ENCODE data around the gene VWA1. TPM values are rescaled to one million over a fixed set of nuclear protein-coding genes. Genes with fewer than 3 reads are reported as not detected.
"Not testable (repeated sequence)": the region's sequence is repeated elsewhere in the genome, so short reads cannot be mapped to it uniquely, and the experiment has no call there.

Gene VWA1
- polyA plus RNA-seq, 1 donor, result 92.3 TPM

- not testable (repeated sequence) for DNase-seq; H3K9me3 ChIP-seq (ENCODE audit: control insufficient read depth, low read depth, low read length); H3K27me3 ChIP-seq (ENCODE audit: control insufficient read depth, insufficient read depth, low read length); H3K4me3 ChIP-seq (ENCODE audit: low read length); H3K27ac ChIP-seq (ENCODE audit: low read length)
- Histone ChIP-seq H3K36me3 (ENCODE audit: control insufficient read depth, insufficient read depth, low read length) (peaks cover 42% of the 10 kb centered on the region), H3K4me1 (ENCODE audit: control insufficient read depth, insufficient read depth, low read length) (peaks cover 29% of the 10 kb centered on the region)
- WGBS (ENCODE audit: insufficient coverage, low lambda C conversion rate), result no CpG with 5 or more reads among the region's 9 CpGs
These were observed 32.5 kb upstream of the VWA1 start for GRCh38 chr1:1402901-1403392.

- Histone ChIP-seq H3K36me3 (ENCODE audit: control insufficient read depth, insufficient read depth, low read length) (peaks cover 42% of the 10 kb centered on the region), H3K4me1 (ENCODE audit: control insufficient read depth, insufficient read depth, low read length) (peaks cover 25% of the 10 kb centered on the region), H3K9me3 (ENCODE audit: control insufficient read depth, low read depth, low read length) (no peaks in the 10 kb centered on the region), H3K27me3 (ENCODE audit: control insufficient read depth, insufficient read depth, low read length) (no peaks in the 10 kb centered on the region), H3K27ac (ENCODE audit: low read length) (no peak overlapping the region), H3K4me3 (ENCODE audit: low read length) (no peak overlapping the region)
- no peak for DNase-seq
- 100% methylated on average over 3 of the region's 7 CpGs for WGBS (ENCODE audit: insufficient coverage, low lambda C conversion rate)
These were observed 31.8 kb upstream of the VWA1 start for GRCh38 chr1:1403653-1404052.

DNA sequence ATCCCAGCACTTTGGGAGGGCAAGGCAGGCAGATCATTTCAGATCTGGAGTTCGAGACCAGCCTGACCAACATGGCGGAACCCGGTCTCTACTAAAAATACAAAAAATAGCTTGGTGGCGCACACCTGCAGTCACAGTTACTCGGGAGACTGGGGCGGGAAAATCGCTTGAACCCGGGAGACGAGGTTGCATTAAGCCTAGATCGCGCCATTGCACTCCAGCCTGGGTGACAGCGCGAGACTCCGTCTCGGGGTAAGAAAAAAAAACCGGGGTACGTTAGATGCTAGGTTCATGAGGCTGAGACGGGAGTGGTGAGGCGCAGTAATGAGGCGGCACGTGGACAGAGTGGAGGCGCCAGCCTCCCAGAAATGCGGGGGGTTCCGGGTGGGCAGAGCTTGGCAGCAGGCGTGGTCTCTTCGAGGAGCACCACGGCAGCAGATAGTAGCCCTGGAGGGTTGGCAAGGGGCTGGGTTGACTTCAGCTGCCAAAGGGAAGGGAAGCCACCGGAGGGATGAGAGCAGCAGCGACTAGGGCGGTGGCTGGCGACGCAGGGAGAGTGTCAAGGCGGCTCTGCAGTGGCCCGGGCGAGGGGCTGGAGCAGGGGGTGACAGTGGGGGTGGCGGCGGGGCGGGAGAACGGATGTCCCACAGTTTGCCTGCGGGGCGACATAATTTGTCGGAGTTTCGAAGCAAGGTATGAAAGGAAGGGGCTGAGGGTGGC is 29.2 kb upstream of the VWA1 start:
- peak overlapping the region; percentile 95 for H3K4me3 ChIP-seq (ENCODE audit: low read length)
- no peaks in the 10 kb centered on the region for H3K27me3 ChIP-seq (ENCODE audit: control insufficient read depth, insufficient read depth, low read length)
- DNase-seq, result no peak
- peaks cover 10% of the 10 kb centered on the region for H3K4me1 ChIP-seq (ENCODE audit: control insufficient read depth, insufficient read depth, low read length)
- WGBS (ENCODE audit: insufficient coverage, low lambda C conversion rate), result no CpG with 5 or more reads among the region's 43 CpGs
- no peak overlapping the region for H3K27ac ChIP-seq (ENCODE audit: low read length)
- H3K9me3 ChIP-seq (ENCODE audit: control insufficient read depth, low read depth, low read length), result no peaks in the 10 kb centered on the region
- H3K36me3 ChIP-seq (ENCODE audit: control insufficient read depth, insufficient read depth, low read length), result peaks cover 34% of the 10 kb centered on the region

DNA sequence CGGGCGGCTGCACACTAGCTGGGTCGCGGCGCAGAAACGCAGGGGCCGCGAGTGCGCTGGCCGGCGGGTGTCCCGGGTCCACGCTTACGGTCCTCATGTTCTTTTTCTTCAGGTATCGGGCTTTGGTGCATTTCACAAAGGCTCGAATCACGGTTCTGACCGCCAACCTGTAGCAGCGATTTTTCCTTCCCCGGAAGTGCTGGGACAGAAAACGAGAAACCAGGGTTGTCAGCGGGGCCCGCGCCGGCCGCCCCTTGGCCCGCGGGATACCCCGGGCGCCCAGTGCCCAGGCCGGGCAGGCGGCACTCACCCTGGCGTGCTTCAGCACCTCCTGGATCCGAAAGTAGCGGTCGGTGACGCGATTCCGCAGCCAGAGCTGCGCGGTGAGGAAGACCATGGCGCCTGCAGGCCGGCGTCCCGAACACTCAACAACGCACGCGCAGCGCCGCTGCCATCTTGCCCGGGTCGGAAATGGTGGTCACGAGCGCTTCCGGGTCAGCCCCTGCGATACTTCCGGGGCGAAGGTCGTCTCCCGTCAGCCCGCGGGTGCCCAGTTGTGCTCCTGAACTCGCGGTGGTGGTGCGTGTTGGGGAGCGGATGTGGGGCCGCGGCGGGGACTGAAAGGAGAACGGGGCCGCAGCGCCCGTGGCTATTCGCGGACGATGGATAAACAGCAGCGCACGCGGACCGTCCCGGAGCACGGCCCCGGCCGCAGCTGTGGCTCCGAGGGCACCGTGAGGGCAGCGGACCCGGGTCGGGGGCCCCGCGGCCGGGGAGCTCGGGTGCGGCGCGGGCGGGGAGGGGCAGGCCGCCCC is 28.5 kb upstream of the VWA1 start, which contains the start of gene MRPL20:
TSS of gene MRPL20 (minus strand) at position 473 of the 815 bp plus-strand sequence. CDS start at position 397, 76 bp downstream.
- peak; percentile 92 to 95 for DNase-seq
- no CpG with 5 or more reads among the region's 98 CpGs for WGBS (ENCODE audit: insufficient coverage, low lambda C conversion rate)
- Histone ChIP-seq H3K4me3 (ENCODE audit: low read length) (peak within 1 kb of the TSS; percentile 95), H3K4me1 (ENCODE audit: control insufficient read depth, insufficient read depth, low read length) (peaks cover 10% of the 10 kb centered on the region), H3K27ac (ENCODE audit: low read length) (peak within 1 kb of the TSS; percentile 80), H3K9me3 (ENCODE audit: control insufficient read depth, low read depth, low read length) (peaks cover 3% of the 10 kb centered on the region), H3K36me3 (ENCODE audit: control insufficient read depth, insufficient read depth, low read length) (peaks cover 29% of the 10 kb centered on the region), H3K27me3 (ENCODE audit: control insufficient read depth, insufficient read depth, low read length) (no peaks in the 10 kb centered on the region)

DNA sequence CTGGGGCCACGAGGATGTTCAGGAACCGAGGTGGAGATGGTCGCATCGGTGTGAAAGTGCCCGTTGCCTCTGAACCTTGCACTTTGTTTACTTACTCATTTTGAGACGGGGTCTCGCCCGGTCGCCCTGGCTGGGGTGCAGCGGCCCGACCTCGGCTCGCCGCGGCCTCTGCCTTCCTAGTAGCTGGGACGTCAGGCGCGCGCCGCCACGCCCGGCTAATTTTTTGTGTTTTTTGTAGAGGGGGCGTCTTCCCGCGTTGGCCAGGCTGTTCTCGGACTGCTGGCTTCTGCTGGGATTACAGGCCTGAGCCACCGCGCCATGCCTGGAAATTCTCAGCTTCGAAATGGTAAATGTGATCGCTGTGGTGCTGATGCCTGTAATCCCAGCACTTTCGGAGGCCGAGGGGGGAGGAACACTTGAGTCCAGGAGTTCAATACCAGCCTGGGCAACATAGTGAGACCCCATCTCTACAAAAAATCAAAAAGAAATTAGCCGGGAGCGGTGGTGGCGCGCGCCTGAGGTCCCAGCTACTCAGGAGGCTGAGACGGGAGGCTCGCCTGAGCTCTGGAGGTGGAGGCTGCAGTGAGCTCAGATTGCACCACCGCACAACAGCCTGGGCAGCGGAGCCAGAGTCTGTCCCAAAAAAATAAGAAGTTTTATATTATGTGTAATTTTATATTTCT is 27.7 kb upstream of the VWA1 start:
- peaks cover 22% of the 10 kb centered on the region for H3K36me3 ChIP-seq (ENCODE audit: control insufficient read depth, insufficient read depth, low read length)
- H3K4me1 ChIP-seq (ENCODE audit: control insufficient read depth, insufficient read depth, low read length), result peaks cover 10% of the 10 kb centered on the region
- H3K9me3 ChIP-seq (ENCODE audit: control insufficient read depth, low read depth, low read length), result peaks cover 8% of the 10 kb centered on the region
- H3K4me3 ChIP-seq (ENCODE audit: low read length), result peak overlapping the region; percentile 95
- H3K27ac ChIP-seq (ENCODE audit: low read length), result peak overlapping the region; percentile 80
- no peaks in the 10 kb centered on the region for H3K27me3 ChIP-seq (ENCODE audit: control insufficient read depth, insufficient read depth, low read length)
- DNase-seq, result peak in 1 of 2 donors; percentile 57
- WGBS (ENCODE audit: insufficient coverage, low lambda C conversion rate), result no CpG with 5 or more reads among the region's 41 CpGs

DNA sequence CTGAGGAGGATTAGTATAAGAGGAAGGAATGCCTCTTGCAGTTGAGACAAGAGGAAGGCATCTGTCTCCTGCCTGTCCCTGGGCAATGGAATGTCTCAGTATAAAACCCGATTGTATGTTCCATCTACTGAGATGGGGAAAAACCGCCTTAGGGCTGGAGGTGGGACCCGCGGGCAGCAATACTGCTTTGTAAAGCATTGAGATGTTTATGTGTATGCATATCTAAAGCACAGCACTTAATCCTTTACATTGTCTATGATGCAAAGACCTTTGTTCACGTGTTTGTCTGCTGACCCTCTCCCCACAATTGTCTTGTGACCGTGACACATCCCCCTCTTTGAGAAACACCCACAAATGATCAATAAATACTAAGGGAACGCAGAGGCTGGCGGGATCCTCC is 25.3 kb upstream of the VWA1 start:
- DNase-seq; H3K27me3 ChIP-seq (ENCODE audit: control insufficient read depth, insufficient read depth, low read length): not testable (repeated sequence)
- no CpG with 5 or more reads among the region's 8 CpGs for WGBS (ENCODE audit: insufficient coverage, low lambda C conversion rate)

DNA sequence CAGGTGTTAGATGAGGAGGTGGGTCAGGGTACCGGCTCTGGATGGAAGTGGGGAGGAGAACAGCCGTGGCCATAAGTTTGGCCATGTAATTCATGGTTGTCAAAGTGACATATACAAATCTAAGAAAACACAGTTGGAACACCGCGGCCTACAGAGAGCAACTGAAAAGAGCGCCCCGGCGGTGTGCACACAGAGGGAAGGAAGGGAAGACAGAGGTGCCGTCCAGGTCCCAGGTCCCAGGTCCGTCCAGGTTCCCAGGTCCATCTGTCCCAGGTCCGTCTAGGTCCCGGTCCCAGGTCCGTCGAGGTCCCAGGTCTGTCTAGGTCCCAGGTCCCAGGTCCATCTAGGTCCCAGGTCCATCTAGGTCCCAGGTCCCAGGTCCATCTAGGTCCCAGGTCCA is 23.9 kb upstream of the VWA1 start:
- Histone ChIP-seq H3K36me3 (ENCODE audit: control insufficient read depth, insufficient read depth, low read length) (peaks cover 3% of the 10 kb centered on the region), H3K27ac (ENCODE audit: low read length) (no peak overlapping the region), H3K4me3 (ENCODE audit: low read length) (no peak overlapping the region), H3K9me3 (ENCODE audit: control insufficient read depth, low read depth, low read length) (peaks cover 8% of the 10 kb centered on the region), H3K27me3 (ENCODE audit: control insufficient read depth, insufficient read depth, low read length) (no peaks in the 10 kb centered on the region), H3K4me1 (ENCODE audit: control insufficient read depth, insufficient read depth, low read length) (no peaks in the 10 kb centered on the region)
- WGBS (ENCODE audit: insufficient coverage, low lambda C conversion rate), result no CpG with 5 or more reads among the region's 13 CpGs
- no peak for DNase-seq

More for the DNA sequence above, 25.3 kb upstream of the VWA1 start:
- Histone ChIP-seq H3K36me3 (ENCODE audit: control insufficient read depth, insufficient read depth, low read length) (peaks cover 10% of the 10 kb centered on the region), H3K4me1 (ENCODE audit: control insufficient read depth, insufficient read depth, low read length) (peaks cover 10% of the 10 kb centered on the region)
- not testable (repeated sequence) for H3K4me3 ChIP-seq (ENCODE audit: low read length); H3K27ac ChIP-seq (ENCODE audit: low read length); H3K9me3 ChIP-seq (ENCODE audit: control insufficient read depth, low read depth, low read length)

DNA sequence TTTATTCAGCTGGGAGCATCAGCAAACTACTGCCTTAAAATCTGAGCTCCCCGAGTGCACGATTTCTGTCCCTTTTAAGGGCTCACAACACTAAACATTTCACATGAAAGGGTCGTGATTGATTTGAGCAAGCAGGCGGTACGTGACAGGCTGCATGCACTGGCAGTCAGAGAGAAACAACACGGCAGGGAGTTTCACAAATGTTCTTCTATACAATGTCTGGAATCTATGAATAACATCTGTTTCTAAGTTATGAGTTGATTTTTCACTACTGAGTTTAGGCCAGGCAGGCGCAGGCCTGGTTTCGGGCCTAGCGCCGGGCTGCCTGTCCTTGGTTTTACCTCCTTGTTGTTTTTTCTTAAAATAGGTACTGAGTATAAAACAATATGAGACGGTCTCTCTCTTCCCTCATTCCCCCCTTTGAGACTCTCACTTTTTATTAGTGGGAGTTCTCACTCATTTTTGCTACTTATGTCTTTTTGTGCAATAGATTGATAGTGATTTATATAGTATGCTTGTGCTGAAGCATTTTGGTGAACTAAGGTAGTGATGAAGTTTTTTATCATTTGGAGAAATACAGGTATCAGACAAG is 23.1 kb upstream of the VWA1 start:
- H3K27ac ChIP-seq (ENCODE audit: low read length); H3K4me3 ChIP-seq (ENCODE audit: low read length); H3K9me3 ChIP-seq (ENCODE audit: control insufficient read depth, low read depth, low read length); H3K4me1 ChIP-seq (ENCODE audit: control insufficient read depth, insufficient read depth, low read length); H3K36me3 ChIP-seq (ENCODE audit: control insufficient read depth, insufficient read depth, low read length); H3K27me3 ChIP-seq (ENCODE audit: control insufficient read depth, insufficient read depth, low read length); DNase-seq: not testable (repeated sequence)
- WGBS (ENCODE audit: insufficient coverage, low lambda C conversion rate), result 100% methylated on average over 5 of the region's 11 CpGs

DNA sequence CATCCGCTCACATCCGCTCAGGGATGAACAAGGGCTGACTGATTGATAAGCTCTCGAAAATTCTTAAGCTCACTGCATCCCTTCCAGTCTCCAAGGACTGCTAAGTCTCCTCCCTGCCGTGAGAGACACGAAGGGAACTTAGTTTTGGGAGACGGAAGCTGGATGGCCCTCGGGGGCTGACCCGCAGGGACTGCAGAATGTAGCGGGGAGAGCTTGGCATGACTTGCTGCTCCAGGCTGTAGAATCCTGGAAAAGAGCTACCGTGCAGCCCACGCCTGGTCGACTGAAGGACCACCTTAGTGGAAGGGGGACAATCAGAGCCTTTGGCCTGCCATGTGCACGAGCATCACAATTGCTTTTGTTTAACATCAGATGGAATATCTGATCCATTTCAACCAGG is 19.7 kb upstream of the VWA1 start:
- Histone ChIP-seq H3K9me3 (ENCODE audit: control insufficient read depth, low read depth, low read length) (peaks cover 11% of the 10 kb centered on the region), H3K36me3 (ENCODE audit: control insufficient read depth, insufficient read depth, low read length) (no peaks in the 10 kb centered on the region), H3K27ac (ENCODE audit: low read length) (no peak overlapping the region), H3K4me1 (ENCODE audit: control insufficient read depth, insufficient read depth, low read length) (no peaks in the 10 kb centered on the region), H3K27me3 (ENCODE audit: control insufficient read depth, insufficient read depth, low read length) (peaks cover 6% of the 10 kb centered on the region), H3K4me3 (ENCODE audit: low read length) (no peak overlapping the region)
- no peak for DNase-seq
- WGBS (ENCODE audit: insufficient coverage, low lambda C conversion rate), result no CpG with 5 or more reads among the region's 13 CpGs

DNA sequence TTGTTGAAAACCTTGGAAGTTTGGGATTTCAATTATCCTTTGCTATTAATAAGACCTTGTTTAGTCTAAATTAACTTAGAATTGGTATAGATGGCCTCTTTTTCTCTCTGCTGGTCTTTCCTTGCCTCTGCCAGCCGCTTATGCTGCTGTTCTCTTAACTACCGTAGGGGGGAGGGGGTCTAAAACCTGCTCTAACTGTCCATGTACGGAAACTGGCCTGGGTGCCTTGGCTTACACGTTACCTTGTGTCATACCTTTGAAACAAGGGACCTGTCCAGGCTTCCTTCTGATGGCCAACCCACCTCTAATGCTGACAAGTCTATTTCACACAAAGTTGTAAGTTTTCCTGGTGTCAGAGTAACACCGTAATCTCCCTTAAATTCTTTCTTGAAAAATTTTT is 18.1 kb upstream of the VWA1 start:
- not testable (repeated sequence) for H3K27ac ChIP-seq (ENCODE audit: low read length); H3K9me3 ChIP-seq (ENCODE audit: control insufficient read depth, low read depth, low read length); DNase-seq; H3K4me3 ChIP-seq (ENCODE audit: low read length); H3K4me1 ChIP-seq (ENCODE audit: control insufficient read depth, insufficient read depth, low read length); H3K36me3 ChIP-seq (ENCODE audit: control insufficient read depth, insufficient read depth, low read length)
- H3K27me3 ChIP-seq (ENCODE audit: control insufficient read depth, insufficient read depth, low read length), result peaks cover 15% of the 10 kb centered on the region
- no CpG with 5 or more reads among the region's 5 CpGs for WGBS (ENCODE audit: insufficient coverage, low lambda C conversion rate)
